Neural cell (in vitro differentiated cells): ENCODE results near the gene MIXL1.

Experiments used
- EP300 ChIP-seq: fragments of 450-650 bp; conservative IDR thresholded peaks from 2 replicates; pipeline ENCODE4 v1.6.1; 2014; ENCODE audit warnings: antibody characterized with exemption, mild to moderate bottlenecking, moderate library complexity; ENCODE audit not compliant: poor library complexity, severe bottlenecking
- EZH2 ChIP-seq: fragments of 200-600, 300-800 bp; shearing (Covaris generic), sonication (generic); IDR thresholded peaks from 2 replicates; pipeline ENCODE4 v1.6.1; 2014; ENCODE audit warnings: antibody characterized with exemption, low read length, borderline replicate concordance, mild to moderate bottlenecking; ENCODE audit not compliant: insufficient read depth, poor library complexity, severe bottlenecking
- MXI1 ChIP-seq: fragments of 450-650 bp; conservative IDR thresholded peaks from 2 replicates; pipeline ENCODE4 v1.6.1; 2014; ENCODE audit warnings: antibody characterized with exemption, mild to moderate bottlenecking; ENCODE audit not compliant: poor library complexity, severe bottlenecking
- POLR2AphosphoS5 ChIP-seq: IDR thresholded peaks from 2 replicates; pipeline ENCODE4 v1.6.1; 2012
- RAD21 ChIP-seq: fragments of 450-650 bp; conservative IDR thresholded peaks from 2 replicates; pipeline ENCODE4 v1.6.1; 2014; ENCODE audit warnings: antibody characterized with exemption, mild to moderate bottlenecking, moderate library complexity
- TAF1 ChIP-seq: IDR thresholded peaks from 2 replicates; pipeline ENCODE4 v1.6.1; 2012; ENCODE audit warnings: low read depth
- TF ChIP-seq, protein P1 (sequence below): fragments of 450-650 bp; IDR thresholded peaks from 2 replicates; pipeline ENCODE4 v1.5.1; 2014; ENCODE audit warnings: antibody characterized with exemption, mild to moderate bottlenecking, moderate library complexity; ENCODE audit not compliant: poor library complexity, severe bottlenecking
- TF ChIP-seq, protein P2 (sequence below): IDR thresholded peaks from 2 replicates; pipeline ENCODE4 v1.6.1; 2012; ENCODE audit warnings: borderline replicate concordance

DNA sequence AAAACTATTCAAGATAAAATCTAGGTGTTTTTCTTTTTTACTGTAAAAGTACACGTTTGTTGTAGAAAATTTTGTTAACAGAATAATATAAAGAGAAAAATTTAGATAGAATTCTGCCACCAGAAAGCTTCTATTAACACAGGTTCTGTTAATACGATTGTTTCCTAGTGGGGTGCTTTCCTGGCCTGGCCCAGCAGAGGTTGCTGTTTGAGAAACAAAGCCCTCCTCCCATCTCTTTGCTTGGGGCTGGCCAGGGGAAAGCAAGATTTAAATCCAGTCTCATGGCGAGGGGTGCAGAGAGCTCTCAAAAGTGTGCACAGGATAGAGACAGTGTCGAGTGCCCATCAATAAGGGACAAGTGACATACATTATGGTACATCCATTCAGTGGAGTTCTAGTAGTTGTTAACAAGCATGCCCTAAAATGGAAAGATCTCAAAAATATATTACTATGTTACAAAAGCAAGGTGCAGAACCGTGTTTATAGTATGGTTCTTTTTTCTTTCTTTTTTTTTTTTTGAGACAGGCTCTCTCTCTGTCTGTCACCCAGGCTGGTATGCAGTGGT is 22.4 kb upstream of the MIXL1 start:
- TF ChIP-seq, protein P1, sequence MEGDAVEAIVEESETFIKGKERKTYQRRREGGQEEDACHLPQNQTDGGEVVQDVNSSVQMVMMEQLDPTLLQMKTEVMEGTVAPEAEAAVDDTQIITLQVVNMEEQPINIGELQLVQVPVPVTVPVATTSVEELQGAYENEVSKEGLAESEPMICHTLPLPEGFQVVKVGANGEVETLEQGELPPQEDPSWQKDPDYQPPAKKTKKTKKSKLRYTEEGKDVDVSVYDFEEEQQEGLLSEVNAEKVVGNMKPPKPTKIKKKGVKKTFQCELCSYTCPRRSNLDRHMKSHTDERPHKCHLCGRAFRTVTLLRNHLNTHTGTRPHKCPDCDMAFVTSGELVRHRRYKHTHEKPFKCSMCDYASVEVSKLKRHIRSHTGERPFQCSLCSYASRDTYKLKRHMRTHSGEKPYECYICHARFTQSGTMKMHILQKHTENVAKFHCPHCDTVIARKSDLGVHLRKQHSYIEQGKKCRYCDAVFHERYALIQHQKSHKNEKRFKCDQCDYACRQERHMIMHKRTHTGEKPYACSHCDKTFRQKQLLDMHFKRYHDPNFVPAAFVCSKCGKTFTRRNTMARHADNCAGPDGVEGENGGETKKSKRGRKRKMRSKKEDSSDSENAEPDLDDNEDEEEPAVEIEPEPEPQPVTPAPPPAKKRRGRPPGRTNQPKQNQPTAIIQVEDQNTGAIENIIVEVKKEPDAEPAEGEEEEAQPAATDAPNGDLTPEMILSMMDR, result no peak
- TF ChIP-seq EZH2 (no peak), POLR2AphosphoS5 (no peak), EP300 (no peak), MXI1 (no peak), TAF1 (no peak), RAD21 (no peak)
- TF ChIP-seq, protein P2, sequence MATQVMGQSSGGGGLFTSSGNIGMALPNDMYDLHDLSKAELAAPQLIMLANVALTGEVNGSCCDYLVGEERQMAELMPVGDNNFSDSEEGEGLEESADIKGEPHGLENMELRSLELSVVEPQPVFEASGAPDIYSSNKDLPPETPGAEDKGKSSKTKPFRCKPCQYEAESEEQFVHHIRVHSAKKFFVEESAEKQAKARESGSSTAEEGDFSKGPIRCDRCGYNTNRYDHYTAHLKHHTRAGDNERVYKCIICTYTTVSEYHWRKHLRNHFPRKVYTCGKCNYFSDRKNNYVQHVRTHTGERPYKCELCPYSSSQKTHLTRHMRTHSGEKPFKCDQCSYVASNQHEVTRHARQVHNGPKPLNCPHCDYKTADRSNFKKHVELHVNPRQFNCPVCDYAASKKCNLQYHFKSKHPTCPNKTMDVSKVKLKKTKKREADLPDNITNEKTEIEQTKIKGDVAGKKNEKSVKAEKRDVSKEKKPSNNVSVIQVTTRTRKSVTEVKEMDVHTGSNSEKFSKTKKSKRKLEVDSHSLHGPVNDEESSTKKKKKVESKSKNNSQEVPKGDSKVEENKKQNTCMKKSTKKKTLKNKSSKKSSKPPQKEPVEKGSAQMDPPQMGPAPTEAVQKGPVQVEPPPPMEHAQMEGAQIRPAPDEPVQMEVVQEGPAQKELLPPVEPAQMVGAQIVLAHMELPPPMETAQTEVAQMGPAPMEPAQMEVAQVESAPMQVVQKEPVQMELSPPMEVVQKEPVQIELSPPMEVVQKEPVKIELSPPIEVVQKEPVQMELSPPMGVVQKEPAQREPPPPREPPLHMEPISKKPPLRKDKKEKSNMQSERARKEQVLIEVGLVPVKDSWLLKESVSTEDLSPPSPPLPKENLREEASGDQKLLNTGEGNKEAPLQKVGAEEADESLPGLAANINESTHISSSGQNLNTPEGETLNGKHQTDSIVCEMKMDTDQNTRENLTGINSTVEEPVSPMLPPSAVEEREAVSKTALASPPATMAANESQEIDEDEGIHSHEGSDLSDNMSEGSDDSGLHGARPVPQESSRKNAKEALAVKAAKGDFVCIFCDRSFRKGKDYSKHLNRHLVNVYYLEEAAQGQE, result no peak
